Endothelial cell of umbilical vein (primary cell): ENCODE data around the gene KIRREL1. TPM values are rescaled to one million over a fixed set of nuclear protein-coding genes. Genes with fewer than 3 reads are reported as not detected.

Experiments
- BruUV-seq: library from RNA; stranded (reverse); fragments of 400-500 nt; replicated peaks from 2 replicates; lab custom pipeline; 2021; lab: Mats Ljungman, UMichigan
- CTCF ChIA-PET: fragments of 300-600, 350-600 bp; sonication (Branson Sonifier 250); formaldehyde crosslinking; loops from one replicate; lab custom pipeline; 2021; ENCODE audit warnings: antibody characterized with exemption, inconsistent platforms; lab: Charles Lee
- POLR2A ChIA-PET: fragments of 300-600, 350-600 bp; sonication (Branson Sonifier 250); formaldehyde crosslinking; loops from one replicate; lab custom pipeline; 2021; ENCODE audit warnings: antibody characterized with exemption, inconsistent platforms; lab: Charles Lee
- DNase-seq: peaks from one replicate; pipeline ENCODE4 v3.0.0-alpha.2; 2011; ENCODE audit warnings: low read depth, low spot score
- FAIRE-seq: peaks from 2 replicates; lab custom pipeline; 2011; peaks lifted over from hg19 to GRCh38; lab: Jason Lieb, UNC
- H2AFZ ChIP-seq: 2 replicates; pipeline ENCODE4 v1.6.0; 2012; ENCODE audit warnings: low read depth, low read length, control low read depth, inconsistent platforms
- H3K27ac ChIP-seq: 2 replicates; pipeline ENCODE4 v1.5.1; 2011; ENCODE audit warnings: low read depth, mild to moderate bottlenecking, control low read depth, low read length, moderate library complexity; ENCODE audit not compliant: insufficient read depth
- H3K27me3 ChIP-seq, 2 experiments: 2 replicates each; pipeline versions ENCODE4 v1.6.0 to v1.6.1; 2011; ENCODE audit warnings: low read length in 2 of 2, mixed read lengths in 1 of 2; ENCODE audit not compliant: control insufficient read depth in 2 of 2, insufficient read depth in 2 of 2
- H3K36me3 ChIP-seq, 2 experiments: 2 replicates in 1 of 2; 3 replicates in 1 of 2; pipeline ENCODE4 v1.5.1; 2011; ENCODE audit warnings: low read length in 2 of 2, mild to moderate bottlenecking in 1 of 2, moderate library complexity in 1 of 2; ENCODE audit not compliant: control insufficient read depth in 2 of 2, insufficient read depth in 2 of 2; ENCODE audit errors: extremely low read depth in 1 of 2
- H3K4me1 ChIP-seq: 3 replicates; pipeline ENCODE4 v1.5.1; 2011; ENCODE audit warnings: mild to moderate bottlenecking, low read length; ENCODE audit not compliant: control insufficient read depth, insufficient read depth; ENCODE audit errors: extremely low read depth
- H3K4me2 ChIP-seq: 2 replicates; pipeline ENCODE4 v1.6.1; 2011; ENCODE audit warnings: low read length, control low read depth, mixed read lengths; ENCODE audit not compliant: insufficient read depth
- H3K4me3 ChIP-seq, 3 experiments: fragments of 200-600 bp in 1 of 3; sonication (generic), shearing (Covaris generic) in 1 of 3; replicated peaks in 1 of 3; 2 replicates each; pipeline ENCODE4 v1.5.1; 2011 to 2016; ENCODE audit warnings: control low read depth in 3 of 3, low read length in 3 of 3, mild to moderate bottlenecking in 2 of 3, inconsistent platforms in 1 of 3, low read depth in 1 of 3, moderate library complexity in 1 of 3; ENCODE audit not compliant: insufficient read depth in 1 of 3
- H3K79me2 ChIP-seq: 2 replicates; pipeline ENCODE4 v1.6.0; 2012; ENCODE audit warnings: low read length, inconsistent platforms; ENCODE audit not compliant: control insufficient read depth, insufficient read depth
- H3K9ac ChIP-seq: replicated peaks from 2 replicates; pipeline ENCODE3; 2011; ENCODE audit warnings: low read length, control low read depth; ENCODE audit not compliant: insufficient read depth; ENCODE audit errors: extremely low read depth
- H3K9me1 ChIP-seq: replicated peaks from 3 replicates; pipeline ENCODE4 v1.6.0; 2011; ENCODE audit warnings: mild to moderate bottlenecking, low read length; ENCODE audit not compliant: control insufficient read depth, insufficient read depth; ENCODE audit errors: extremely low read depth
- H3K9me3 ChIP-seq: replicated peaks from 2 replicates; pipeline ENCODE4 v1.5.1; 2012; ENCODE audit warnings: low read length, inconsistent platforms; ENCODE audit not compliant: control insufficient read depth, insufficient read depth
- H4K20me1 ChIP-seq: replicated peaks from 2 replicates; pipeline ENCODE3; 2011; ENCODE audit warnings: mild to moderate bottlenecking, low read length; ENCODE audit not compliant: control insufficient read depth, insufficient read depth; ENCODE audit errors: extremely low read depth
- CTCF ChIP-seq, 2 donors: IDR thresholded peaks; 1 replicate in 1 of 2; 2 replicates in 1 of 2; pipeline ENCODE4 v1.5.1; 2011; ENCODE audit warnings: low read length in 2 of 2, mild to moderate bottlenecking in 2 of 2, moderate library complexity in 2 of 2, control low read depth in 1 of 2, inconsistent platforms in 1 of 2, low read depth in 1 of 2; ENCODE audit not compliant: insufficient read depth in 1 of 2; ENCODE audit errors: extremely low read depth in 1 of 2
- EZH2 ChIP-seq: IDR thresholded peaks from 2 replicates; pipeline ENCODE4 v1.6.1; 2012; ENCODE audit warnings: borderline replicate concordance, low read depth, mild to moderate bottlenecking, moderate library complexity, low read length, inconsistent platforms; ENCODE audit not compliant: severe bottlenecking
- POLR2AphosphoS5 ChIP-seq: IDR thresholded peaks from 2 replicates; pipeline ENCODE4 v1.6.1; 2012; ENCODE audit warnings: low read depth, mild to moderate bottlenecking, control low read depth, low read length, moderate library complexity; ENCODE audit not compliant: insufficient read depth
- dilution Hi-C: fragments of 300-500 bp; cut with MboI; formaldehyde crosslinking; loops from one replicate; pipeline ENCODE4 v1.15.0; 2019; ENCODE audit warnings: low sequenced_read_pairs; ENCODE audit not compliant: extremely low pct_ligation_motif_present
- intact Hi-C: fragments of 100-400 bp; cut with micrococcal nuclease; formaldehyde crosslinking; loops from one replicate; pipeline ENCODE4 v1.10.0; 2022
- polyA plus RNA-seq, 4 experiments: library from polyadenylated mRNA; depleted of rRNA in 3 of 4; stranded (reverse) in 3 of 4; unstranded in 1 of 4; fragments of >200 nt; gene quantifications; 2 replicates each; pipeline versions ENCODE4 v1.2.1 to v1.2.3, GENCODE V29; 2011 to 2012; ENCODE audit warnings: missing spikeins in 1 of 4
- total RNA-seq: library from RNA; stranded (reverse); gene quantifications from 2 replicates; pipeline ENCODE4 v1.2.3, GENCODE V29; 2021

KIRREL1 gene
- total and polyA plus RNA-seq, 2 donors (not counting 3 experiments of a cell fraction or from before 2014, with no cell fraction given) = 35.6 to 57.6 TPM

GRCh38 chr1:158112994-158113758, 119.7 kb downstream of the KIRREL1 start:
- dilution Hi-C loops (no loop called here), intact Hi-C loops (loop anchor here (1.0 kb wide), 4 partner anchors 18 to 150 kb away; no protein-coding TSS in a partner anchor)
- BruUV-seq = no TSS peak
- Histone ChIP-seq H3K9ac (peak overlapping the region; percentile 22), H3K9me1 (no peaks in the 10 kb centered on the region), H3K4me1 (peaks cover 4% of the 10 kb centered on the region), H3K4me2 (peak overlapping the region; percentile 41), H3K79me2 (no peaks in the 10 kb centered on the region), H3K27ac (no peak overlapping the region), H3K27me3 (peaks cover 7 to 18% of the 10 kb centered on the region in 2 experiments), H2AFZ (peak overlapping the region; percentile 86), H3K4me3 (peak overlapping the region; percentile 34 to 43 (median 34)), H4K20me1 (no peaks in the 10 kb centered on the region), H3K9me3 (no peaks in the 10 kb centered on the region), H3K36me3 (no peaks in the 10 kb centered on the region)
- peak; percentile 36 for DNase-seq
- ChIA-PET CTCF (interaction anchor here (0.6 to 15.2 kb wide), 27 partner anchors 8 to 151 kb away, joined by 3 to 460 read pairs (median 5); partner anchors contain the start of gene KIRREL1), POLR2A (no interaction called here)
- no peak for TF ChIP-seq POLR2AphosphoS5
- peak; percentile 47 to 55 for TF ChIP-seq CTCF (IDR thresholded peaks at IDR 0.05; ENCODE audit: extremely low read depth in 1 of 2, insufficient read depth in 1 of 2, low read depth in 1 of 2, low read length in 2 of 2)
- peak; percentile 33 for TF ChIP-seq EZH2
- FAIRE-seq = peak; percentile 66
